GM10847 (cell line): ENCODE results near the gene GSG1L.

Source experiments
- POLR2A ChIP-seq: IDR thresholded peaks from 2 replicates; pipeline ENCODE4 v1.6.1; 2011; ENCODE audit not compliant: insufficient read length; ENCODE audit errors: extremely low read depth

Gene GSG1L

DNA sequence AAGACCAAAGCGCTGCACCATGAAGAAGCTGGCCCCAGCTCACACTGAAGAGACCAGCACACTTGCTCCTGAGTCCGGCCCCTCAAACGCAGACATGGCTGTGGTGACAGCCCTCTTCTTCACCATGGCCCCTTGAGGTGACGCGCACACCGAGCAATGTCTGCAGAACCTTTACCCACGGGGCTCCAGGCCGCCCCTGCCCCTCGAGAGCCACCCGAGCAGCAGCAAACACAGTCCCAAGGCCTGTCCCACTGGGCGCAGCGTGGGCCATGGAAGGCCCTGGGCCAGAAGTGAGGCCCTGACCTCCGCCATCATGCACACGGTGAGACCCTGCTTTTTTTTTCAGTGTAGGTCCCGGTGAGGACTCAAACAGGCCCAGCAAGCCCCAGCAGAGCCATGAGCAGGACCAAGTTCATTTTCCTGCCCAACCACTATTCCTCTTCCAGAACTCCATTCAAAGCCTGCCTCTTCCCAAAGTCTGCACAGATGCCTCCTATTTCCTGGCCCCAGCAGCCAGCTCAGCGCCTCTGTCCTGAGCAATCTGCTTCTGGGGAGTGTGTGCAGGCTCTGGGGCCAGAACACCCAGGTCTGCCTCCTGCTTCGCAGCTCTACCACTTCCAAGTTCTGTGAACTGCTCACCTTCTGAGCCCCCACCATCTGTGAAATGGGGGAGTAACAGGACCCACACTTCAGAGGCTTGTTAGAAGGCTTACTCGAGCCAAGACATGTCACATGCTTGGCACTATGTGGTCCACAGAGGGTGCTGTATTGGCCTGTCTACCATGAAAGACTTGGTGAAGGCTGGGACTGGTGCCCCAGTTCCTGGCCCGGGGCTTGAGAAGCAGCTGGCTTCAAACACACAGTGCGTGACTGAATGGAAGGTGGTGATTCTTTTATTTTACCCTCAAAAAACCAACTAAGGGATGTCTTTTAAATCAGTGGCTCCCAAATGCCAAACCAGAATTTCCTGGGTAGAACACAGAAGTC is 35.7 kb upstream of the GSG1L start:
- no peak for TF ChIP-seq POLR2A

GRCh38 chr16:28098171-28098958 is 34.9 kb upstream of the GSG1L start:
- no peak for TF ChIP-seq POLR2A

DNA sequence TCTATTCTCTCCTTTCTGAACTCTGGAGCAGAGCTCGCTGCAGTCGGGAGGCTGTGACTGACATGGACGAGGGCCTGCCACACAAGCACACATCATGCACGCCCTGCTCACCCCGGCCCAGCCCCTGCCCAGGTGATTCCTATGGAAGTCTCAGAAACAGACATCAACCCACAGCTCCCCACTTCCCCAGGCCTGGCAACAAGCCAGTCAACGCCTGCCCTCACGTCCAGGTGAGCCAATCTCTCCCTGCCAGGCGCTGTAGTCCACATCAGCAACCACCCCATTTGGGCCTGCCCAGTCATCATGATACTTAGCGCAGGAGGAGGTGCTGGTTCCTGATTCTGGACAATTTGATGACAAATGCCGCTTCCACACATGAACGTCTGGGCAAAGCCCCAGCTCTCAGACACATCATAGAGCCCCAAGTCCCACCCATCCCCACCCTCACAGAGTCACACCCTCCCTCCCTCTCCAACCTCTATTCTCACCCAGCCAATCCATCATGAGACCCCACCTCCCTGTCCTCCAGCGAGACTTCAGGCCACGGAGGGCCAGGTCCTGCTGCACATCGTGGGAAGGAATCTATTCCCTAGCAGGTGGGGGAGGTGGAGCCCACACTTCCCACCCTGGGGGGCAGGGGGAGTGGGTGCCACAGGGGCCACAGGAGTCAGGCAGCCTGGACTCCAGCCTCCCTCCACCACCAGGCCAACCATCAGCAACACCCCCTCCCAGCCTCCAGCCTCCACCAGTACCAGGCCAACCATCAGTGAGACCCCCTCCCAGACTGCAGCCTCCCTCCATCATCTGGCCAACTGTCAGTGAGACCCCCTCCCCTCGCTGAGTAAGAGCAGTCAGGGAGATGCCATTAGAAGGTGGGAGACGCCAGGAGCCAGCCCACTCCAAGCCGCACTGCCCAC is 33.7 kb upstream of the GSG1L start:
- TF ChIP-seq POLR2A = no peak

- TF ChIP-seq POLR2A = no peak
Measured at GRCh38 chr16:28093385-28093725, 29.8 kb upstream of the GSG1L start.

- TF ChIP-seq POLR2A = no peak
Measured at GRCh38 chr16:28092721-28093384, 29.3 kb upstream of the GSG1L start.

GRCh38 chr16:28091656-28092055 is 28.1 kb upstream of the GSG1L start:
- no peak for TF ChIP-seq POLR2A

DNA sequence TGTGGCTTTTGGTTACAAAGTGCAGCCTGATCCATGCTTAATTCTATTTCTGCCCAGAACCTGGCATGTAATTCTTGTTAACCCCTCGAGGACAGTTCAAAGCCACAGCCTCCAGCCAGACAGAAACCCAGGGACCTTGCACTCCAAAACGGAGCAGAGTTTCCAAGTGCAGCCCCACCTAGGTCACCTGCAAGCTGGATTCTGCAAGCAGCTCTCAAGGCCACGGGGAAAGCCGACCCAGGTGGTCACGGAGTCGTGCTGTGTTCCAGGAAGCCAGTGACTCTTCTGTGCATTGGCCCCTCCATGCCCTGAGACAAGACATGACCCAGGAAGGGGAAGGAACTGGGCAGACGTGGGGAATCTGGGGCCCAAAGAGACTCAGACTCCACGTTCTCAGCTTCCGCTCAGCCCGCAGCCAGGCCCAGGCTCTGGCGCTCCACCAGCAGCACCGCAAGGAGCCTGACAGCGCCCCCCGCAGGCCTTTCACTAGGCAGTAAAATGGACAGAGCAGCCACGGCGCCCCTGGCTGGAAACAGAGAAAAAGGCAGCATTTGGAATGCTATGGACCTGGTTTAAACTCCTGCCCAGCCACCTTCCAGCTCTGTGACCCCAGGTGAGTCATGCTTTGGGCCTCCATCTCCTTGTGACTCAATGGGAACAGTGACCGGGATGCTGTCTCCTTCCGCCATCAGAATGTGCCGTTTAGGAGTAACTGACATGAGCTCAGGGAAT is 27.3 kb upstream of the GSG1L start:
- TF ChIP-seq POLR2A = no peak

DNA sequence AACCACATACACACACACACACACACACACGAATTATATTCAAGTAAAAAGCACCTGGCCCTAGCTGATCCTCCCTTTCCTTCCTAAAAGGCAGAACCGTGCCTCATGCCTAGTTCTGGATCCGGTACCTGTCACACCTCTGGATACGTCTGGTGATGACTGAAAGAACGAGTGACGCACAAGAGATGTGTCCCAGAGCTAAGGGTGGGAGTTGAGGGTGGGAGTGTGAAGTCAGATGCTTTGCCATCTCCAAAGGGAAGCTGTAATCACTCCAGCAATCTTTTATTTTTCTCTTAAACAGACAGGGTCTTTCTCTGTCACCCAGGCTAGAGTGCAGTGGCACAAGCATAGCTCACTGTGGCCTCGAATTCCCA is 26.5 kb upstream of the GSG1L start:
- TF ChIP-seq POLR2A = no peak

DNA sequence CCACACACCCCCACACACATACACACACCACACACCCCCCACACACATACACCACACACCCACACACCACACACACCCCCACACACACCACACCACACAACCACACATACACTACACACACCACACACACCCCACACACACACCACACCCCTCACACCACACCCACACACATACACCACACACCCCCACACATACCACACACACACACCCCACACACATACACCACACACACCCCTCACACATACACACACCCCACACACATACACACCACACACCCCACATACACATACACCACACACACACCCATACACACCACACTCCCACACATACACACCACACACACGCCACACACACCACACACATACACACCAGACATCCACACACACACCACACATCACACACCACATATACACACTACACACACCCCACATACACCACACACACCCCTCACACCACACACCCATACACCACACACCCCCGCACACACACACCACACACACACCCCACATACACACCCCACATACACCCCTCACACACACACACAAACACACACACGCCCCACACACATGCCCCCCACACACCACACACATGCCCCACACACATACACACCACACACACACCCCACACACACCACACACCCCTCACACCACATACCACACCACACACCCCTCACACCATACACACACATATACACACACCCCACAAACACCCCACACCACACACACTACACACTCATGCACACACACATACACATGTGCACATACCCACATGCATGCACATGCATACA is 25.9 kb upstream of the GSG1L start:
- TF ChIP-seq POLR2A = no peak

DNA sequence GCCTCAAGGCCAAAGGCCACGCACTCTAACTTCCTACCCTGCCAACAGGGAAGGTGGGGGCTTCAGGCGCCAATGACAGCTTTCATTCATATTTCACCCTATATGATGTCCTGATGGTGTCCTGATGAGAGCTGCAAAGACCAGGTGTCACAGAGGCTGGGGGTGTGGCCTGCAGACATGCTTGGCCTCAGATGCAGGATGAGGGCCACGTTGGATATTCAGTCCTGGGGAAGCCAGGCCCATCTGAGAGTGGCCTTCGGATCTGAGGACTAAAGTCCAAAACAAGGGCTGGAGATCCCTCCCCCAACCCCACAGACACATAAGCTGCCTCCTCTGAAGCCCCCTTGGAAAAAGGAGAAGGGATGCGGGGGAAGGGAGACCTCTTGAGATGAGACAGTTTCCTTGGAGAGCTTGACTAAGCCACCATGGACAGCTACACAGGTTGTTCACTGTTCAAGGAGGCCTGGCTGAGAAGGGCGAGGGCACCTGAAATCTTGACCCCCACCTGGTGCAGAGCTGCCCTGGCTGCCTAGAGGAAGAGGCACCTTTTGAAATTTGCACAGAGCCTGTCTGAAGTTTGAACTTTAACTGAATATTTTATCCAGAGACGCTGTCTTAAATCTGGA is 24.3 kb upstream of the GSG1L start:
- TF ChIP-seq POLR2A = no peak

- no peak for TF ChIP-seq POLR2A
Measured at GRCh38 chr16:28087140-28087660, 23.7 kb upstream of the GSG1L start.
